SK-N-SH (cell line): ENCODE results near the gene SYT13. TPM values are rescaled to one million over a fixed set of nuclear protein-coding genes. Genes with fewer than 3 reads are reported as not detected.

Source experiments
- CTCF ChIA-PET: fragments of 300-600, 350-600 bp; formaldehyde crosslinking; extraction: SDS; loops from one replicate; lab custom pipeline; 2021; lab: Yijun Ruan, JAX
- POLR2A ChIA-PET: fragments of 350-600 bp; sonication (Branson Sonifier 250); formaldehyde crosslinking; extraction: SDS; loops from one replicate; lab custom pipeline; 2020; ENCODE audit warnings: antibody characterized with exemption, inconsistent platforms; lab: Yijun Ruan, JAX
- DNase-seq: peaks from one replicate; pipeline ENCODE4 v3.0.0; 2012
- H2AFZ ChIP-seq: fragments of 200-600 bp; sonication (generic); 2 replicates; pipeline ENCODE4 v1.8.1; 2016; ENCODE audit warnings: antibody characterized with exemption, mild to moderate bottlenecking, low read depth
- H3F3A ChIP-seq: fragments of 200-600 bp; sonication (generic); replicated peaks from 2 replicates; pipeline ENCODE3; 2016; ENCODE audit warnings: antibody characterized with exemption, mild to moderate bottlenecking; ENCODE audit not compliant: insufficient read depth
- H3K27ac ChIP-seq, 2 experiments: fragments of 200-500 bp in 1 of 2; fragments of 200-600 bp in 1 of 2; sonication (Bioruptor generic) in 1 of 2; sonication (generic), shearing (Covaris generic) in 1 of 2; 2 replicates each; pipeline versions ENCODE4 v1.5.1 to v1.6.1; 2014 to 2016; ENCODE audit warnings: low read depth in 2 of 2, inconsistent platforms in 1 of 2, low read length in 1 of 2, mild to moderate bottlenecking in 1 of 2, mixed read lengths in 1 of 2
- H3K27me3 ChIP-seq: fragments of 200-600 bp; sonication (generic), shearing (Covaris generic); 2 replicates; pipeline ENCODE4 v1.6.1; 2016; ENCODE audit warnings: mixed run types; ENCODE audit not compliant: insufficient read depth
- H3K36me3 ChIP-seq, 2 experiments: fragments of 200-500 bp in 1 of 2; fragments of 200-600 bp in 1 of 2; sonication (Bioruptor generic) in 1 of 2; sonication (generic) in 1 of 2; replicated peaks in 1 of 2; 2 replicates each; pipeline versions ENCODE3 to v1.5.1; 2014 to 2016; ENCODE audit warnings: low read length in 1 of 2, mild to moderate bottlenecking in 1 of 2; ENCODE audit not compliant: insufficient read depth in 2 of 2, control insufficient read depth in 1 of 2
- H3K4me1 ChIP-seq, 2 experiments: fragments of 200-500 bp in 1 of 2; fragments of 200-600 bp in 1 of 2; sonication (Bioruptor generic) in 1 of 2; sonication (generic), shearing (Covaris generic) in 1 of 2; 2 replicates each; pipeline versions ENCODE4 v1.5.1 to v1.6.1; 2014 to 2016; ENCODE audit warnings: low read depth in 1 of 2, low read length in 1 of 2, mixed run types in 1 of 2; ENCODE audit not compliant: insufficient read depth in 2 of 2, control insufficient read depth in 1 of 2
- H3K4me2 ChIP-seq: fragments of 200-600 bp; sonication (generic), shearing (Covaris generic); 2 replicates; pipeline ENCODE4 v1.6.1; 2017; ENCODE audit warnings: mixed run types
- H3K4me3 ChIP-seq, 2 experiments: fragments of 200-500 bp in 1 of 2; fragments of 200-600 bp in 1 of 2; sonication (Bioruptor generic) in 1 of 2; sonication (generic), shearing (Covaris generic) in 1 of 2; 2 replicates each; pipeline versions ENCODE4 v1.5.1 to v1.8.1; 2014 to 2016; ENCODE audit warnings: low read depth in 2 of 2, inconsistent platforms in 1 of 2, low read length in 1 of 2, mild to moderate bottlenecking in 1 of 2, mixed read lengths in 1 of 2, moderate library complexity in 1 of 2
- H3K79me2 ChIP-seq: fragments of 200-600 bp; sonication (generic); 2 replicates; pipeline ENCODE4 v1.8.1; 2017; ENCODE audit warnings: mild to moderate bottlenecking; ENCODE audit not compliant: insufficient read depth
- H3K9ac ChIP-seq: fragments of 200-600 bp; sonication (generic); 2 replicates; pipeline ENCODE4 v1.6.1; 2017; ENCODE audit warnings: mixed run types
- H3K9me2 ChIP-seq: fragments of 200-600 bp; sonication (generic); 2 replicates; pipeline ENCODE4 v1.6.1; 2017; ENCODE audit warnings: mixed run types
- H3K9me3 ChIP-seq: fragments of 200-600 bp; sonication (generic); 2 replicates; pipeline ENCODE4 v1.6.1; 2017; ENCODE audit warnings: mixed run types, mild to moderate bottlenecking, moderate library complexity
- H4K20me1 ChIP-seq: fragments of 200-600 bp; sonication (generic); 2 replicates; pipeline ENCODE4 v1.6.1; 2017; ENCODE audit warnings: mild to moderate bottlenecking, mixed run types; ENCODE audit not compliant: insufficient read depth
- CTCF ChIP-seq: fragments of 200-600 bp; sonication (generic); IDR thresholded peaks from 2 replicates; pipeline ENCODE4 v1.6.1; 2017; ENCODE audit warnings: antibody characterized with exemption, mild to moderate bottlenecking, moderate library complexity
- GABPA ChIP-seq: IDR thresholded peaks from 2 replicates; pipeline ENCODE4 v1.4.0; 2012; ENCODE audit warnings: low read depth, mild to moderate bottlenecking
- IRF3 ChIP-seq: fragments of 150-350 bp; IDR thresholded peaks from 2 replicates; pipeline ENCODE4 v1.6.1; 2016; ENCODE audit warnings: mild to moderate bottlenecking, low read depth, low read length
- RAD21 ChIP-seq: IDR thresholded peaks from 2 replicates; pipeline ENCODE4 v1.6.1; 2012; ENCODE audit warnings: mild to moderate bottlenecking, low read length
- REST ChIP-seq: IDR thresholded peaks from 2 replicates; pipeline ENCODE4 v1.6.1; 2012; ENCODE audit warnings: mild to moderate bottlenecking, low read depth, low read length, moderate library complexity
- SMC3 ChIP-seq: IDR thresholded peaks from 2 replicates; pipeline ENCODE4 v1.6.1; 2012; ENCODE audit warnings: low read depth, low read length, improper control_type of control experiment
- WGBS: methylation state at CpG from one replicate; pipeline ENCODE4 v1.1.6; 2017; ENCODE audit warnings: low lambda C conversion rate; 5-methylcytosine and 5-hydroxymethylcytosine counted together
- polyA plus RNA-seq, 3 experiments: library from polyadenylated mRNA; depleted of rRNA; stranded (reverse); fragments of >200 nt; gene quantifications; 2 replicates each; pipeline ENCODE4 v1.2.3, GENCODE V29; 2012

SYT13 gene
- polyA plus RNA-seq, 1 of the 3 experiments (the other 2 are of a cell fraction) = not detected

- Histone ChIP-seq H3K9ac (no peak overlapping the region), H3K27me3 (peaks cover 3% of the 10 kb centered on the region; the same call in 1 of the 2 replicates), H3K4me3 (no peak overlapping the region), H3K9me3 (no peaks in the 10 kb centered on the region), H3K9me2 (no peaks in the 10 kb centered on the region), H2AFZ (no peak overlapping the region), H3K27ac (no peak overlapping the region), H4K20me1 (no peaks in the 10 kb centered on the region), H3K36me3 (no peaks in the 10 kb centered on the region), H3F3A (no peaks in the 10 kb centered on the region), H3K79me2 (no peaks in the 10 kb centered on the region), H3K4me2 (no peak overlapping the region), H3K4me1 (peaks cover 0 to 3% of the 10 kb centered on the region in 2 experiments; a peak in 1 of 4 replicates)
- POLR2A ChIA-PET = no interaction called here
- CTCF ChIA-PET = interaction anchor here (0.7 to 3.0 kb wide), 13 partner anchors 10 to 324 kb away, joined by 3 to 14 read pairs (median 3); no protein-coding TSS in a partner anchor
- peak; percentile 66 for TF ChIP-seq CTCF
- TF ChIP-seq IRF3 = no peak
- no peak for TF ChIP-seq REST
- peak; percentile 40; the same call in 1 of the 2 replicates for TF ChIP-seq SMC3
- TF ChIP-seq RAD21 = peak; percentile 37; the same call in 1 of the 2 replicates
- TF ChIP-seq GABPA = no peak
- WGBS = 48% methylated on average over 6 of the region's 22 CpGs
- peak; percentile 63 for DNase-seq
These were observed 33.8 kb downstream of the SYT13 start for GRCh38 chr11:45252134-45252856.
